ENCODE results near the gene PDCD10.

- TF ChIP-seq POLR2A (IDR thresholded peaks at IDR 0.05) (no peak), CTCF (IDR thresholded peaks at IDR 0.05) (peak; percentile 30 to 41 (median 34))
These were observed 50.2 kb downstream of the PDCD10 start for GRCh38 chr3:167684388-167684993.

Data from ovary (tissue), 3 donors.